Left kidney (tissue), 2 donors: ENCODE measurements around the gene NUP93. TPM values are rescaled to one million over a fixed set of nuclear protein-coding genes. Genes with fewer than 3 reads are reported as not detected.
"Not testable (repeated sequence)": the region's sequence is repeated elsewhere in the genome, so short reads cannot be mapped to it uniquely, and the experiment has no call there.

ENCODE experiments used
- DNase-seq: peaks from one replicate; pipeline ENCODE4 v3.0.0-alpha.2; 2013
- polyA plus RNA-seq: library from polyadenylated mRNA; unstranded; fragments of 120-200 nt; gene quantifications from one replicate; pipeline ENCODE4 v1.2.1, GENCODE V29; 2013; ENCODE audit not compliant: insufficient read length

The NUP93 gene
- polyA plus RNA-seq, 1 donor, result 101 TPM

DNA sequence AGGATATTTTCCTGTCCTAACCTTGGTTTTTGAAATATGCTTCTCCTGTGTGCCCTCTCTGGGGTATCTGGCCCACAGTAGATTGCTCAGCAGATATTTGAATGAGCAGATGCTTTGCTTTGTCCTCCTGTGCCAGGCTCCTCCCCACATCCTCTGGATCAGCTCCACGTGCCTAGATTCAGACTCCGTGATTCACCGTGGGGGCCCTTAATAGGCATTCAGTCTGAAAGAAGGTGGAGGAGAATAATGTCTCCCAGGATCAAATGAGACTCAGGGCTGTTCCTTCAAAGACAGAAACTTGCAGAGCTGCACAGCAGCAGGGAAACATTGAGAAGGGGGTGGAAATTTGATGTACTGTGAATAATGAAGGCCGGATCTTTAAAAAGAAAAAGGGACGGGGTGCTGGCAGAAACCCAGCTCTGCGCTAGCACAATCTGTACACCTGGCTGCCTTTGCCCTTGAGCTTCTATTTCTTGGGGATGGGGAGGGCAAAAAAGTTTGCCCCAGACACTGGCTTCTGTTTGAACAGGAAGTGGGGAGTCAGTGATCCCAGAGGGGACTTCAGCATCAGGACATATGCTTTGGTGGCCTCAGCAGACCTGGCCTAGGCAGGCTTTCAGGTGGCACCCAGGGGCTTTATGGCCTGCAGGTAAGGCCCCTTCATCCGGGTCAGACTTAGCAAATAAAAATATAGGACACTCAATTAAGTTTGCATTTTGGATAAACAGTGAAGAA lies 119.2 kb downstream of the NUP93 start:
- DNase-seq, result no peak

DNA sequence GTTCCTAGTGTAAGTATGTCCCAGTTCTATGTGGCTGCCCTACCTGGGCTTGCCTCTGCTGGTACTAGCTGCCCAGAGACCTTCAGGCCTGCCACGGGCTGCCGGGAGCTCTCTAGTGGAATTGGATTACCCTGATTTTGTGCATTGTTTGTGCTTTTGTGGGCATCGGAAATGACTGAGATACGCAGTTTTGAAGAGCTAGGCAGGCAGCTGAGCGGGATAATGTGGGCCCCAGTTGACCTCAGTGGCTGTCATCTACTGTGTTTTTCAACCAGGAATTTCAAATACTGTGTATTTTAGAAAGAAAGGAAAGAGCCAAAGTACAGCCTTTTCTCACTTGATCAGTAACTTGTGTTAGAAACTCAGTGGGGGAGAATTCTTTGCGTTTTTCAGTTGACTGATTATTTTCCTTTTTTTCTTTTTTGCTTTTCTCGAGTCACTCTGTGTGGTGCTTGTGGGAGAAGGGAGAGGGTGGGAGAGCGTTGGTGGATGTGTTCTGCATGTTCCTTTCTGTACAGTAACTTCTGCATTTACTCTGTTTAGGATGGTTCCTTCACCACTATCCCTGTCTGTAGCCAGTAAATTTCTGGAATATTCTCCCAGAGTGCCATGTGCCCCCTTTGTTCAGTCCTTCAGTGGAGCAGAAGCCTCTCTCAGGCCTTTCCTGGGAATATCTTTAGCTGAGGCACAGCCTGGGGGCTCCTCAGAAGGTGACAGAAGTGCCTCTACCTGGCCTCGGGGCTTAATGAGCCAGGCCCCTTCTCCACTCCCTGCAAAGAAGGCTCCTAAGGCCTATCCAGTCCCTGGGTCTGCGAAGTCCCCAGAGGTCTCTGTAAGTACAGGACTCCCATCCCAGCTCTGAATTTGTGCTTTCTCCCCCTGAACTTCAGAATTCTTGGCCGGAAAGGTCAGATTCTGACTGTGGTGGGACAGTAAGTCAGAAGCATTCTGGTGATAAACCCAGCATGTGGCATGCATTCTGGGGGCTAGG lies 120.1 kb downstream of the NUP93 start:
- no peak for DNase-seq

- no peak for DNase-seq
Observed at GRCh38 chr16:56851671-56852400, 121.9 kb downstream of the NUP93 start.

- no peak for DNase-seq
Observed at GRCh38 chr16:56852401-56852730, 122.4 kb downstream of the NUP93 start.

- DNase-seq, result no peak
Observed at GRCh38 chr16:56852968-56853367, 123.0 kb downstream of the NUP93 start.

DNA sequence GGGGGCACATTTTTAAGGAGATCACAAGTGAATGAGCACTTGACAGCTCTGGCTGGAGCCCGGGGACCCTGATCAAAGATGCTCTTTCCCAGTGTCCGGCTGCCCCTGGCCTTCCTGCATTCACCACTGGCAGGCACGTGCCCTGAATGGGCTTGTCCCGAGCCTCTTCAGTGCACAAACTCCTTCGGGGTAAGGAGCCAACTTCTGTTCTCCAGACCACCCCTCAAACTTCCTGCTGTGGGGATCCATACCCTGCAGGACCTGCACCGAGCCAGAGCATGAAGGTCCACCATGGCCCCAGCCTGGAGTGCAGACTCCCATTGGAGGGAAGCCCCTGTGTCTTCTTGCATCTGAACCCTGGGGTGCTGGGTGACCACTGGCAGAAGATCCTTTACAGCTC lies 125.3 kb downstream of the NUP93 start:
- DNase-seq, result no peak

- no peak for DNase-seq
Observed at GRCh38 chr16:56855946-56856345, 126.0 kb downstream of the NUP93 start.

GRCh38 chr16:56856876-56857447 lies 127.0 kb downstream of the NUP93 start:
- DNase-seq, result no peak

- DNase-seq, result no peak
Observed at GRCh38 chr16:56858374-56858773, 128.4 kb downstream of the NUP93 start.

- DNase-seq, result no peak
Observed at GRCh38 chr16:56859636-56860035, 129.7 kb downstream of the NUP93 start.

DNA sequence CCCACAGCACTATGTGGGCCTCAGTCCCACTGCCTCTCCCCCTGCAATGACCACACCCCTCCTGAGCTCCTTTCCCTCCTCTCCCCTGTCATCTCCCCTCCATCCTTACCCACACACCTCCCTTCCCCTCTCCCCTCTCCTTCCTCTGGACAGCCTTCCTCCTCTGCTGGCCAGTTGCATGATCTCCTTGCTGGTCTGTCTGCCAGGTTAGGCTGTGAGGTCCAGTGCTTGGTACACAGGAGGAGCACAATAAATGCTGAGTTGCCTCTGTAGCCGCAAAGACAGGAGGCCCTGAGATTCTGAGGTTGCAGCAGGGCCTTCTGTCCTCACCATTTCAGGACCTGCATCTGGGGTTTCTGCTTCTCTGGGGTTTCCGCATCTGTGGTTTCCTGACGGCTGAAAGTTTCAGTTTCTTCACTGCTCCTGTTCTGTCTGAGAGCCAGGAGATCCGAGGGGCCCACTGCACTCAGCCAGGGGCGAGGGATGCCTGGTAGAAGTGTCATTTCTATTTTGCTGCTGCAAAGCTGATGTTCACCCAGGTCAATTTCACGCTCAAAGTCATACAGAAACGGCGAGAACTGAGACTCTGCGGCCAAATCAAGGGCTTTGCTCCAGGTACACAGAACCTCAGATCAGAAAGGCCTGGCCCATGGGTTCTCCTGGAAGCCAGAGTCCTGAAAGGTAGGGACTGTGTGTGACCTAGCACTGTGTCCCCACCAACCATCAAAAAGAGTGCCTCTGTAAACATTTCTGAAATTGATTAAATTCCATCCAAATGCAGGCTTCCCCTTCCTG lies 130.5 kb downstream of the NUP93 start:
- no peak for DNase-seq

DNA sequence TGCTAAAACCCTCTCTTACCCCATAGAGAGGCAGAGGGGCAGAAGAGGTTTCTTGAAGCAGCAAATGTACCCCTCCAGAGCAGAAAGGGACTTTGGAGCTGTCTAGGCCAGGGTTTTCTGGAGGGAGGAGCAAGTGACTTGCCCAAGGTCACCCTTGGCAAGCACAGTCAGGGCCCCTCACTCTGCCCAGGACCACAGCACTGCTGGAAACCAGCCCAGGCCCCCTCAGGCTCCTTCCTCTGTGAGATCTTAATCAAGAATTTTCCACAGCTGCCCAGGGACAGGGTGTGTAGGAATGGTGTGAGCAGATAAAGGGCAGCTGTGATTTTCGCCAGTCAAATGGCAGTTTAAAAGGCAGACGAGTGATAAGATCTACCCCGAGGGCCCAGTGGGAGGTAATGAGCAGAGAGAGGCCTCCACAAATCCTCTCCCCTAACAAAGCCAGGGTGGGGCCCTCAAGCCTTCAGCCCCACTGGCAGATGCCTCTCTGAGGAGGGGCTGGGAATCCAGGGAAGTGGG lies 131.2 kb downstream of the NUP93 start:
- no peak for DNase-seq

DNA sequence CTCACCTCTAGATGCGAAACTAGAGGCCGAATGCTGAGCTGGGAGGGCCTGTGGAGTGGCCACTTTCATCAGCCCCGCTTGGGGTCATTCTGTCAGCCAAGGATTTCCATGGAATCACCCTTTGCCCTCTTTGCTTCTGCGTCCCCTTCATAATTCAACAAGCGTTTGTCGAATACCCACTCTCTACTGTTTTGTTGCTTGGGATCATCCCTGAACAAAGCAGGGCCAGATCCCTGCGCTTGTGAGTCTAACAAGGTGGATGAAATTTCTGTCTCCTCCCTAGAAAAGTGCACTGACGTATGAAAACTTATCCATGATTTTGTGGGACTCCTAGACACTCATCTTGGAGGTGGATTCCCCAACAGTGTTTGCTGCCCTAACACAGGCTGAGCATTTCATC lies 131.8 kb downstream of the NUP93 start:
- no peak for DNase-seq

DNA sequence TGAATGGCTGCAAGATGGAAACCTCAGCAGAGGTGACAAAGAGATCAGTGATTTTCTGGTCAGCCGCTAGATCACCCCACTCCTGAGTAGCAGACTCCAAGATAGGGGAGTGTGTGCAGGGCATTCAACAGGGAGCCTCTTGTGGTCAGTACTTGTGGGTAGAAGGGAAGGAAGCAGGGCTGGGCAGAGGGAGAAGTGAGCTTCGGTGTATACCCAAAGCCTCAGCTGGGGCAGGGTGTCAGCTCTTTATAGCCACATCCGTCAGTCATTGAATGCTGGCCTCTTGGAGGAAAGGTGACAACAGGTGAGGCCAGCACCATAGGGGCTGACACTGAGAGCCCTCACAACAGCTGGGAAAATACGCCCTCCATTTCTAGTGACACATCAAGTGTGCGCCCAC lies 132.8 kb downstream of the NUP93 start:
- no peak for DNase-seq

- DNase-seq, result no peak
Observed at GRCh38 chr16:56864960-56865359, 135.0 kb downstream of the NUP93 start, which contains the start of gene SLC12A3. Gene SLC12A3, plus strand, starts transcription at chr16:56865207. Its CDS starts 29 bp downstream, at chr16:56865236.

GRCh38 chr16:56865394-56866062 lies 135.6 kb downstream of the NUP93 start:
- DNase-seq, result no peak

- DNase-seq, result peak; percentile 68
Observed at GRCh38 chr16:56866955-56867830, 137.3 kb downstream of the NUP93 start.

DNA sequence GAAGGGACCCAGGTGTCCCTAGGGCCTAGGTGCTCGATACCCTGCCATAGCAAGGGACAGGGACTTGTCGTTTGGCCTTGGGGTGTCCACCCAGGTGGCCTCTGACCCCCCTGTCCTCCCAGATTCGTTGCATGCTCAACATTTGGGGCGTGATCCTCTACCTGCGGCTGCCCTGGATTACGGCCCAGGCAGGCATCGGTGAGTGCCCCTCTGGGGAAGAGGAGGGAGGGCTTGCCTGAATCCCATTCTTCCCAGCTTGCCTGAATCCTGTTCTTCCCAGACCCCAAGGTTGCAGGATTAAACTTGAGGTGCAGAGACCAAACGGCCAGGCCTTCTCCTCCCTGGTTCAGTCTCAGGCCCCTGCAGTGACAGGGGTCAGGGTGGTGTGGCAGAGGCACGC lies 138.2 kb downstream of the NUP93 start:
- DNase-seq, result no peak

- DNase-seq, result not testable (repeated sequence)
Observed at GRCh38 chr16:56868766-56869165, 138.8 kb downstream of the NUP93 start.
